ENCODE measurements around the gene PLEKHA4. TPM values are rescaled to one million over a fixed set of nuclear protein-coding genes. Genes with fewer than 3 reads are reported as not detected.

PLEKHA4 gene
- total RNA-seq, 2 donors from 2014 or later = 9.4 to 22.9 TPM

GRCh38 chr19:48802623-48803022 is 65.8 kb downstream of the PLEKHA4 start:
- Histone ChIP-seq H3K27ac (no peak overlapping the region), H3K9me3 (no peaks in the 10 kb centered on the region), H3K27me3 (replicated peaks; ENCODE audit: insufficient read depth) (no peaks in the 10 kb centered on the region), H3K4me1 (replicated peaks) (no peaks in the 10 kb centered on the region), H3K4me3 (no peak overlapping the region), H3K36me3 (no peaks in the 10 kb centered on the region)
- DNase-seq (ENCODE audit: low spot score) = no peak
- WGBS = 94% methylated on average over 2 of the region's 2 CpGs
- intact Hi-C loops (cut with DNase I) = no loop called here
- no peak for TF ChIP-seq POLR2A (IDR thresholded peaks at IDR 0.05)
- TF ChIP-seq CTCF (IDR thresholded peaks at IDR 0.05) = no peak

- Histone ChIP-seq H3K4me3 (no peak overlapping the region), H3K4me1 (replicated peaks) (no peaks in the 10 kb centered on the region), H3K27me3 (replicated peaks; ENCODE audit: insufficient read depth) (no peaks in the 10 kb centered on the region), H3K27ac (peak overlapping the region in 1 of 2 donors; percentile 2), H3K9me3 (no peaks in the 10 kb centered on the region), H3K36me3 (no peaks in the 10 kb centered on the region)
- no peak for TF ChIP-seq POLR2AphosphoS5 (IDR thresholded peaks at IDR 0.05)
- TF ChIP-seq POLR2A (IDR thresholded peaks at IDR 0.05) = no peak
- TF ChIP-seq CTCF (IDR thresholded peaks at IDR 0.05) = no peak
- no peak for DNase-seq (ENCODE audit: low spot score)
- 85% methylated on average over 41 of the region's 44 CpGs for WGBS
- intact Hi-C loops (cut with DNase I) = loop anchor here (5.0 kb wide), 1 partner anchor 173 kb away; no protein-coding TSS in a partner anchor
Measured at GRCh38 chr19:48799358-48800300, 68.8 kb downstream of the PLEKHA4 start.

- intact Hi-C loops (cut with DNase I) = loop anchor here (5.0 kb wide), 1 partner anchor 173 kb away; no protein-coding TSS in a partner anchor
- no peak for DNase-seq (ENCODE audit: low spot score)
- no peak for TF ChIP-seq POLR2AphosphoS5 (IDR thresholded peaks at IDR 0.05)
- no peak for TF ChIP-seq CTCF (IDR thresholded peaks at IDR 0.05)
- TF ChIP-seq POLR2A (IDR thresholded peaks at IDR 0.05) = no peak
- no peaks in the 10 kb centered on the region for H3K9me3 ChIP-seq
- no peaks in the 10 kb centered on the region for H3K36me3 ChIP-seq
- 38% methylated on average over 6 of the region's 6 CpGs for WGBS
- no peak overlapping the region for H3K4me3 ChIP-seq
- H3K27me3 ChIP-seq (replicated peaks; ENCODE audit: insufficient read depth) = no peaks in the 10 kb centered on the region
- peak overlapping the region in 1 of 2 donors; percentile 2 for H3K27ac ChIP-seq
- no peaks in the 10 kb centered on the region for H3K4me1 ChIP-seq (replicated peaks)
Measured at GRCh38 chr19:48798937-48799336, 69.5 kb downstream of the PLEKHA4 start.

GRCh38 chr19:48797103-48797502 is 71.3 kb downstream of the PLEKHA4 start:
- Histone ChIP-seq H3K36me3 (no peaks in the 10 kb centered on the region), H3K27ac (no peak overlapping the region)

More at GRCh38 chr19:48797103-48797502, 71.3 kb downstream of the PLEKHA4 start:
- TF ChIP-seq POLR2AphosphoS5 (IDR thresholded peaks at IDR 0.05) (no peak), POLR2A (IDR thresholded peaks at IDR 0.05) (no peak), CTCF (IDR thresholded peaks at IDR 0.05) (no peak)
- Histone ChIP-seq H3K4me1 (replicated peaks) (no peaks in the 10 kb centered on the region), H3K27me3 (replicated peaks; ENCODE audit: insufficient read depth) (no peaks in the 10 kb centered on the region), H3K9me3 (no peaks in the 10 kb centered on the region), H3K4me3 (no peak overlapping the region)
- WGBS = 86% methylated on average over 7 of the region's 7 CpGs
- no peak for DNase-seq (ENCODE audit: low spot score)
- intact Hi-C loops (cut with DNase I) = loop anchor here (5.0 kb wide), 1 partner anchor 175 kb away; no protein-coding TSS in a partner anchor
